ENCODE data around the gene SLC12A6.

Gene SLC12A6

DNA sequence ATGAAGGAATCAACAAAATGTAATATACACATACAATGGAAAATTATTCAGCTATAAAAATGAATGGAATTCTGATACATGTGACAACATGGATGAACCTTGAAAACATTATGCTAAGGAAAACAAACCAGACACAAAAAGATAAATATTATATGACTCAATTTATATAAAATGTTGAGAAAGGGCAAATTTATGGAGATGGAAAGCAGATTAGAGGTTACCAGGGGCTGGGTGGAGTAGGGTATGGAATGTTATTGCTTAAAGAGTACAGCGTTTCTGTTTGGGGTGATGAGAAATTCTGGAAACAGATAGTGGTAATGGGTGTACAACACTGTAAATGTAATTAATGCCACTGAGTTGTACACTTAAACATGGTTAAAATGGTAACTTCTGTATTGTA lies 61.9 kb downstream of the SLC12A6 start:
- Histone ChIP-seq H3K4me3 (ENCODE audit: low read depth, low read length) (no peak overlapping the region), H3K36me3 (ENCODE audit: control insufficient read depth, insufficient read depth, low read length) (no peaks in the 10 kb centered on the region), H3K9me3 (ENCODE audit: control insufficient read depth, insufficient read depth, low read length) (no peaks in the 10 kb centered on the region), H3K4me1 (ENCODE audit: control insufficient read depth, insufficient read depth, low read length) (no peaks in the 10 kb centered on the region), H3K27me3 (ENCODE audit: control insufficient read depth, insufficient read depth, low read length) (no peaks in the 10 kb centered on the region), H3K9ac (ENCODE audit: low read depth, low read length) (no peak overlapping the region)

DNA sequence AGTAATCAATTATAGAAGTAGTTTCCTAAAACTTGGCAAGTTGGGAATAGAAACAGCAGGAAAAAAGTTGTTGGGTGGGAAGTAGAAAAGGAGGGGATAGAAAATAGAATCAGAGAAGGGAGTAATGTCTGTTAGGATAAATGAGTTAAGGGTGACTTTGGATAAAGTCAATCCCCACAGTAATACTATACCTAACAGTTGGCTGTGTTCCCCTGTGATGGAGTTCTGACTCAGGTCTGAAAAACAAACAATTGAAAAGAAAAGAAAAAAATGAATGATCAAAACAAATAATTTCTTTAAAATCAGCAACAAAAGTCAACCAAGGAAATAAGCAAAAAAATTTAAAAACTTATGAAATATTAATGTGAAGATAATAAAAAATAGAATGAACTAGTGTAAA lies 62.4 kb downstream of the SLC12A6 start:
- H3K9ac ChIP-seq (ENCODE audit: low read depth, low read length), result no peak overlapping the region
- H3K4me3 ChIP-seq (ENCODE audit: low read depth, low read length), result no peak overlapping the region
- no peaks in the 10 kb centered on the region for H3K36me3 ChIP-seq (ENCODE audit: control insufficient read depth, insufficient read depth, low read length)
- no peaks in the 10 kb centered on the region for H3K9me3 ChIP-seq (ENCODE audit: control insufficient read depth, insufficient read depth, low read length)
- H3K27me3 ChIP-seq (ENCODE audit: control insufficient read depth, insufficient read depth, low read length), result no peaks in the 10 kb centered on the region
- no peaks in the 10 kb centered on the region for H3K4me1 ChIP-seq (ENCODE audit: control insufficient read depth, insufficient read depth, low read length)

DNA sequence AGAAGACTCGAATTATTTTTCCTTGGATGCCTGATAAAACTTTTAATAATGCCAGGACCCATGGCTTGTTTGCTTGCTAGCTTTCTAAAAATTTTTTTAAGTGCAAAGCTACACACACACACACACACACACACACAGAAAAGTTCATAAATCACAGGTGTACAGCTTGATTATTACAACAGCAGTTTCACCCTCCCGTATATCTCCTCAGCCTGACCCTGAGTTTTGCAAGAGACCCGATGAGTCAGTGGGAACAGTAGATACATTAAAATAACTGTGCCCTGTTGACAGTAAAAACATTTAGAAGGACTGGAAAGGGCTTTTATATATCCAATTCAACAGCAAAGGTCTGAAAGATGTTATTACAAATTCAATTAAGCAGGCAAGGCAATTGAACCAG lies 66.1 kb downstream of the SLC12A6 start:
- no peaks in the 10 kb centered on the region for H3K36me3 ChIP-seq (ENCODE audit: control insufficient read depth, insufficient read depth, low read length)
- H3K27me3 ChIP-seq (ENCODE audit: control insufficient read depth, insufficient read depth, low read length), result no peaks in the 10 kb centered on the region
- no peaks in the 10 kb centered on the region for H3K4me1 ChIP-seq (ENCODE audit: control insufficient read depth, insufficient read depth, low read length)
- H3K4me3 ChIP-seq (ENCODE audit: low read depth, low read length), result no peak overlapping the region
- H3K9ac ChIP-seq (ENCODE audit: low read depth, low read length), result no peak overlapping the region
- H3K9me3 ChIP-seq (ENCODE audit: control insufficient read depth, insufficient read depth, low read length), result no peaks in the 10 kb centered on the region

DNA sequence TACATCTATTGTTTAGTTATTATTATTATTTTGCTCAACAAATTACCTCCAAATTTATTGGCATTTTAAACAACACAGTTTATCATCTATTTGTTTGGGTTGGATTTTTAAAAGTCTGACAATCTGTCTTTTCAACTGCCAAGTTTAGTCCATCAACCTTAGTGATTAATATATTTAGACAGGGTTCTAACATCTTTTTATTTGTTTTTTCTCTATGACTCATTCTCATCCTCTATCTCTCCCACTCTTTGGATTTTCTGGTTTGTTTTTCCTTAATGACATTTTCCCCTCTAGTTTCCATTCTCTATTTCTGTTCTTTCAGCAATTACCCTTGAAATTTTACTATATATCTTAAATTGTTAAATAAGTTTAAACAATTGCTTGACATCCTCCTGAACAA lies 70.8 kb downstream of the SLC12A6 start:
- H3K9ac ChIP-seq (ENCODE audit: low read depth, low read length), result no peak overlapping the region
- no peaks in the 10 kb centered on the region for H3K9me3 ChIP-seq (ENCODE audit: control insufficient read depth, insufficient read depth, low read length)
- no peak overlapping the region for H3K4me3 ChIP-seq (ENCODE audit: low read depth, low read length)

DNA sequence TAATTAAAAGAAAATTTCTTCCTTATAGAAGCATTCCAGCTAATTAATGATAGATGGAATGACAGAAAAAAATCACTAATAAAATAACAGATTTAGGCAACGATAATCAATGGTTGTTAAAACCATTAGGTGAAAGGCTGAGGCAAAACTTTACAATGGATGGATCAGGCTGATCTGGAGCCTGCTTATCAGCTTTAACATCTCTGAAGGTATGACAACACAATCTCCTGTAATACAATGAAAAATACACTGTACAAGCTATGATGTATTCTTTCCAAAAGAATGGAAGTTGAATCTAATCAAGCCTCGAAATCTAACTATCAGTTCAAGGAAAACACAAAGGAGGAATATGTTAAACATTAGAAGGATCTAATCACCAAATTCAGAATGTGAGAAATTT lies 73.5 kb downstream of the SLC12A6 start:
- H3K9ac ChIP-seq (ENCODE audit: low read depth, low read length), result no peak overlapping the region
- no peaks in the 10 kb centered on the region for H3K9me3 ChIP-seq (ENCODE audit: control insufficient read depth, insufficient read depth, low read length)
- H3K4me3 ChIP-seq (ENCODE audit: low read depth, low read length), result no peak overlapping the region
- H3K4me1 ChIP-seq (ENCODE audit: control insufficient read depth, insufficient read depth, low read length), result no peaks in the 10 kb centered on the region
- no peaks in the 10 kb centered on the region for H3K36me3 ChIP-seq (ENCODE audit: control insufficient read depth, insufficient read depth, low read length)
- no peaks in the 10 kb centered on the region for H3K27me3 ChIP-seq (ENCODE audit: control insufficient read depth, insufficient read depth, low read length)

More for the DNA sequence above, 70.8 kb downstream of the SLC12A6 start:
- no peaks in the 10 kb centered on the region for H3K4me1 ChIP-seq (ENCODE audit: control insufficient read depth, insufficient read depth, low read length)
- no peaks in the 10 kb centered on the region for H3K27me3 ChIP-seq (ENCODE audit: control insufficient read depth, insufficient read depth, low read length)
- no peaks in the 10 kb centered on the region for H3K36me3 ChIP-seq (ENCODE audit: control insufficient read depth, insufficient read depth, low read length)

DNA sequence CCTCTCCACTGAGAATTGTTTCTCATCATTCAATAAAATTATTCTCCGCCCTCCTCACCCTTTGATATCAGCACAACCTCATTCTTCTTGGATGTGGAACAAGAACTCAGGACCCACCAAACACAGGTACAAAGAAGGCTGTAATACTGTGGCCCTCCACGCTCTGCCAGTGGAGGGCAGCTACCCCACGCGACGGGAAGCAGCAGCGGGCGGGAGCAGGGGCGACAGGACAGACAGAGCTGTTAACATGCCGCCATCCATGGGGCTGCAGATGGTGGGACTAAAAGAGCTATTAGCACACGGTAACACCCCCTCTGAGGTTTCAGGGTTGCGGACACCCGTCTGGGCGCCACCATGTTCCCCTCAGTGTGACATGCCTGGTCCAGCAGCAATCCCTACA lies 75.2 kb downstream of the SLC12A6 start:
- H3K27me3 ChIP-seq (ENCODE audit: control insufficient read depth, insufficient read depth, low read length), result no peaks in the 10 kb centered on the region
- no peaks in the 10 kb centered on the region for H3K36me3 ChIP-seq (ENCODE audit: control insufficient read depth, insufficient read depth, low read length)
- no peaks in the 10 kb centered on the region for H3K9me3 ChIP-seq (ENCODE audit: control insufficient read depth, insufficient read depth, low read length)
- H3K4me1 ChIP-seq (ENCODE audit: control insufficient read depth, insufficient read depth, low read length), result no peaks in the 10 kb centered on the region
- H3K4me3 ChIP-seq (ENCODE audit: low read depth, low read length), result no peak overlapping the region
- H3K9ac ChIP-seq (ENCODE audit: low read depth, low read length), result no peak overlapping the region

DNA sequence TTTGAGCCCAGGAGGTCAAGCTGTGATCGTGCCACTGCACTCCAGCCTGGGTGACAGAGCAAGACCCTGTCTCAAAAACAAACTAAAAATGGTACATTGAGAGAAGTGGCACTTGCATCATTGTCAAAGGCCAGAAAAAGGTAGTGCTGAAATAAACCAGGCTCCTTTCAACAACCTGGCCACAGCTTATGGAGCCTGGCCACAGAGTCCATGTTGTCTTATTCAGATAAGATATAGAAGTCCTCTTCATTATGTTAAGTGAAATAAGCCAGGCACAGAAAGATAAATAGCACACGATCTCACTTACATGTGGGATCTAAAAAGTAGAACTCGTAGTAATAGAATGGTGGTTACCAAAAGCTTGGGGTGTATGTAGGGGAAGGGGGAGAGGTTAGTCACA lies 78.0 kb downstream of the SLC12A6 start:
- Histone ChIP-seq H3K36me3 (ENCODE audit: control insufficient read depth, insufficient read depth, low read length) (no peaks in the 10 kb centered on the region), H3K27me3 (ENCODE audit: control insufficient read depth, insufficient read depth, low read length) (no peaks in the 10 kb centered on the region), H3K4me1 (ENCODE audit: control insufficient read depth, insufficient read depth, low read length) (no peaks in the 10 kb centered on the region), H3K4me3 (ENCODE audit: low read depth, low read length) (no peak overlapping the region), H3K9me3 (ENCODE audit: control insufficient read depth, insufficient read depth, low read length) (no peaks in the 10 kb centered on the region), H3K9ac (ENCODE audit: low read depth, low read length) (no peak overlapping the region)

DNA sequence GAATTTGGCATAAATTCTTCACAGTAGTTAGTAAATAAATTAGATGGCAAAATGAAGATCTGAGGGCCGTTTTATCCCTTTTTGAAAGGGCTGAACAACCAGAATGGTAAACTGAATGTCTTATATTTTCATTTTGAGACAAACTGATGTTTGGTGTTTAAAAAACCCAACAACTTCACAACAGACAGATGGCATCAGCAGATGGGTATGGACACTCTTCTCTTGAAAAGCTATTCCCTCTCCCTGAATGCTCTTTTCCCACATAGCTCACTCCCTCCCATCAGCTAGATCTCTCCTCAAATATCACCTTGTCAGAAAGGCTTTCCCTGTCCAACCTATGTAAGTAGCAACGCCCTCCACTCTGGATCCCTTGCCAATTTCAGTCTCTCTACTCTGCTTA lies 79.4 kb downstream of the SLC12A6 start:
- no peaks in the 10 kb centered on the region for H3K36me3 ChIP-seq (ENCODE audit: control insufficient read depth, insufficient read depth, low read length)
- H3K4me3 ChIP-seq (ENCODE audit: low read depth, low read length), result no peak overlapping the region
- no peaks in the 10 kb centered on the region for H3K27me3 ChIP-seq (ENCODE audit: control insufficient read depth, insufficient read depth, low read length)
- no peaks in the 10 kb centered on the region for H3K4me1 ChIP-seq (ENCODE audit: control insufficient read depth, insufficient read depth, low read length)
- H3K9ac ChIP-seq (ENCODE audit: low read depth, low read length), result no peak overlapping the region
- no peaks in the 10 kb centered on the region for H3K9me3 ChIP-seq (ENCODE audit: control insufficient read depth, insufficient read depth, low read length)

DNA sequence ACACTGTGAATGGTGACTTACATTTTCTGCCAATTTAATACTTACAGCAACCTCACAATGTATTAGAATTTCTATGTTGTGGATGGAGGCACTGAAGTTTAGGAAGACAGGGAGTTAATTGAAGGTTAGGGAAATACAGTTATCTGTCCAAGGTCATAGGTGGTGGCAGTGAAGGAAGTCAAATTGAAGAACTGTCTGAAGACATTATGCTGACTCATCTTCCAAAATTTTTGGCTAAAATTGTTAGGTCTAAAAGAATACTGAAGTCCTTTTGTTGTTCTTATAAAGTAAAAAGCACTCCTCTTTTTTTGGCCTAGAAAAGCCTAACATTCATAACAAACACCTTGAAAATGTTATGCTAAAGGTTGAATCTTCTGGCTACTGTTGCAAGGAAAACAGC lies 85.0 kb downstream of the SLC12A6 start:
- Histone ChIP-seq H3K4me3 (ENCODE audit: low read depth, low read length) (no peak overlapping the region), H3K4me1 (ENCODE audit: control insufficient read depth, insufficient read depth, low read length) (no peaks in the 10 kb centered on the region), H3K27me3 (ENCODE audit: control insufficient read depth, insufficient read depth, low read length) (no peaks in the 10 kb centered on the region), H3K36me3 (ENCODE audit: control insufficient read depth, insufficient read depth, low read length) (no peaks in the 10 kb centered on the region), H3K9me3 (ENCODE audit: control insufficient read depth, insufficient read depth, low read length) (no peaks in the 10 kb centered on the region), H3K9ac (ENCODE audit: low read depth, low read length) (no peak overlapping the region)

DNA sequence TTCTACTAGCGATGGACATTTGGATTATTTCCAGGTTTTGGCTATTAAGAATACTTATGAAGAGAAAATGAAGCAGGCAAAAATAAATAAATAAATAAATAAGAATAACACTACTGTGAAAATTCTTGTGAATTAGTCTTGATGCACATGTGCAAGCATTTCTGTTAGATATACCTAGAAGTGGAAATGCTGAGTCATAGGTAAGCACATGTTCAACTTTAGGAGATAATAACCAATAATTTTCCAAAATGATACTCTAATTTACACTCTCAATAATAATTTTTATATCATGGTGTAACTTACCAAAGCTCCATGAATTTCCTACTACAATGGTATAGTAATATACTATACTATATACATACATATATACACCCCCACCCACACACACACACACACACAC lies 89.4 kb downstream of the SLC12A6 start:
- Histone ChIP-seq H3K36me3 (ENCODE audit: control insufficient read depth, insufficient read depth, low read length) (no peaks in the 10 kb centered on the region), H3K4me3 (ENCODE audit: low read depth, low read length) (no peak overlapping the region), H3K27me3 (ENCODE audit: control insufficient read depth, insufficient read depth, low read length) (no peaks in the 10 kb centered on the region), H3K9ac (ENCODE audit: low read depth, low read length) (no peak overlapping the region), H3K4me1 (ENCODE audit: control insufficient read depth, insufficient read depth, low read length) (no peaks in the 10 kb centered on the region), H3K9me3 (ENCODE audit: control insufficient read depth, insufficient read depth, low read length) (no peaks in the 10 kb centered on the region)

DNA sequence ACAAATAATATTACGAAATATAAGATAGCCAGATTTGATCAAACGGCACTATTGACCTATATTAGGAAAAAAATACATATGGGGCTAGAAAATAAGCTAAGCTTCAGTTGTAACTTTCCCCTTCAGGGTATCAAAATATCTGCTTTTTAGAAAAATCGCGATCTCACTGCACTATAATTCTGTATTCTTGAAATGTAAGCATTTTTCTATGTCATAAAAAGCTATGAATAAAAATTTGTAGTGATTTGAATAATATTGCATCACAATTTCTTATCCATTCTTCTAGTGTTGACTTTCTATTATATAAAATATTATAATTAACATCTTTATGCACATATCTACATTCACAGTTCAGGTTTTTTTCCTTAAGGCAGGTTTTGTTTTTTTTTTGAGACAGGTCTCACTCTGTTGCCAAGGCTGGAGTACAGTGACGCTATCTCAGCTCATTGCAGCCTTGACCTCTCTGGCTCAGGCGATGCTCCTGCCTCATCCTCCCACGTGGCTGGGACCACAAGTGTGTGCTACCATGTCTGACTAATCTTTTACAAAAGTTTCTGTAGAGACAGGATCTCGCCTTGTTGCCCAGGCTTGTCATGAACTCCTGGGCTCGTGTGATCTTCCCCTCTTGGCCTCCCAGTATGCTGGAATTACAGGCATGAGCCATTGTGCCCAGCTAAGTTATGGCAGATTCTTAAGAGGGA lies 91.2 kb downstream of the SLC12A6 start:
- H3K9ac ChIP-seq (ENCODE audit: low read depth, low read length), result no peak overlapping the region
- H3K9me3 ChIP-seq (ENCODE audit: control insufficient read depth, insufficient read depth, low read length), result no peaks in the 10 kb centered on the region
- H3K36me3 ChIP-seq (ENCODE audit: control insufficient read depth, insufficient read depth, low read length), result no peaks in the 10 kb centered on the region
- no peak overlapping the region for H3K4me3 ChIP-seq (ENCODE audit: low read depth, low read length)
- H3K27me3 ChIP-seq (ENCODE audit: control insufficient read depth, insufficient read depth, low read length), result no peaks in the 10 kb centered on the region
- H3K4me1 ChIP-seq (ENCODE audit: control insufficient read depth, insufficient read depth, low read length), result no peaks in the 10 kb centered on the region

DNA sequence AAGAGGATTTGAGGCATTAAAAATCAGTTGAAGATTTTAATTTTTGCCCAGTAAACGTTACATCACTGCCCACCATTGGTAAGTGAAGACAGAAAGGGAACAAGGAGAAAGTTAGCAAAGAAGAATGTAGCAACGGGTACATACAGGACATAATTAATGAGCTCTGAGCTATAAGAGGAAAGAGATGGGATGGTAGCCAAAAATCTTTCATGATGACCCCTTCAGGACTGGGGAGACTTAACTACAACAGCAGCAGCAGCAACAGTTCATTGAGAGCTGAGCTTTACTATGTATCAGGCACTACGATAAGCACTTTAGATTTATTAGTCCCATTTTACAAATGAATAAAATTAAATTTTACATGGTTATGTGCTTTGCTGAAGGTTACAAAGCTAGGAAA lies 94.4 kb downstream of the SLC12A6 start:
- Histone ChIP-seq H3K4me1 (ENCODE audit: control insufficient read depth, insufficient read depth, low read length) (no peaks in the 10 kb centered on the region), H3K27me3 (ENCODE audit: control insufficient read depth, insufficient read depth, low read length) (no peaks in the 10 kb centered on the region), H3K9ac (ENCODE audit: low read depth, low read length) (no peak overlapping the region), H3K9me3 (ENCODE audit: control insufficient read depth, insufficient read depth, low read length) (no peaks in the 10 kb centered on the region), H3K36me3 (ENCODE audit: control insufficient read depth, insufficient read depth, low read length) (no peaks in the 10 kb centered on the region), H3K4me3 (ENCODE audit: low read depth, low read length) (no peak overlapping the region)
